Measurements from ENCODE around the gene ACKR2.

ACKR2 gene

GRCh38 chr3:42892807-42893206 lies 83.6 kb downstream of the ACKR2 start:
- no peak for DNase-seq

- no peak for DNase-seq
These were observed 85.7 kb downstream of the ACKR2 start for GRCh38 chr3:42894698-42895579.

- DNase-seq, result no peak
These were observed 86.3 kb downstream of the ACKR2 start for GRCh38 chr3:42895580-42895868.

GRCh38 chr3:42898896-42899675 lies 89.8 kb downstream of the ACKR2 start:
- DNase-seq, result no peak

- no peak for DNase-seq
These were observed 91.2 kb downstream of the ACKR2 start for GRCh38 chr3:42900226-42901072.

- no peak for DNase-seq
These were observed 91.8 kb downstream of the ACKR2 start for GRCh38 chr3:42901073-42901415.

- no peak for DNase-seq
These were observed 93.0 kb downstream of the ACKR2 start for GRCh38 chr3:42902257-42902656.

- DNase-seq, result no peak
These were observed 94.8 kb downstream of the ACKR2 start for GRCh38 chr3:42904076-42904475.

- no peak for DNase-seq
These were observed 96.5 kb downstream of the ACKR2 start for GRCh38 chr3:42905740-42906069.

GRCh38 chr3:42906070-42906847 lies 97.0 kb downstream of the ACKR2 start, which contains the start of gene ZNF662:
Gene ZNF662 (plus strand): TSS chr3:42906142. CDS start chr3:42908115, 1,973 bp downstream.
- peak; percentile 32 for DNase-seq

GRCh38 chr3:42906848-42907183 lies 97.6 kb downstream of the ACKR2 start:
- DNase-seq, result no peak

GRCh38 chr3:42908675-42909074 lies 99.4 kb downstream of the ACKR2 start:
- no peak for DNase-seq

- no peak for DNase-seq
These were observed 102.3 kb downstream of the ACKR2 start for GRCh38 chr3:42911551-42911950.

GRCh38 chr3:42914771-42915515 lies 105.7 kb downstream of the ACKR2 start:
- DNase-seq, result no peak

Data from activated CD4-positive, CD25-positive, alpha-beta regulatory T cell treated with anti-CD3 and anti-CD28 coated beads, Interleukin-2, amount 50 U/mL, for 72 hours (primary cell).